GM10266 (cell line): Measurements from ENCODE around the gene C10orf62.

Experiments
- DNase-seq: peaks from one replicate; pipeline ENCODE4 v3.0.0; 2012; ENCODE audit errors: extremely low spot score
- CTCF ChIP-seq: IDR thresholded peaks from 2 replicates; pipeline ENCODE4 v1.5.1; 2012; ENCODE audit warnings: mild to moderate bottlenecking, low read depth; ENCODE audit not compliant: control insufficient read depth, insufficient read depth; ENCODE audit errors: missing control alignments

C10orf62 gene

GRCh38 chr10:97589479-97589878 lies at the start of gene C10orf62:
C10orf62 (plus strand) TSS chr10:97589721; CDS start chr10:97589898, 177 bp downstream.
- DNase-seq = no peak
- no peak for TF ChIP-seq CTCF

- DNase-seq = no peak
- no peak for TF ChIP-seq CTCF
These were observed 48.6 kb upstream of the C10orf62 start for GRCh38 chr10:97540669-97541500.

GRCh38 chr10:97542169-97543024 lies 47.1 kb upstream of the C10orf62 start:
- no peak for TF ChIP-seq CTCF
- DNase-seq = no peak

- no peak for TF ChIP-seq CTCF
- DNase-seq = no peak
These were observed 46.4 kb upstream of the C10orf62 start for GRCh38 chr10:97543025-97543546.

GRCh38 chr10:97546456-97547270 lies 42.9 kb upstream of the C10orf62 start:
- no peak for DNase-seq
- TF ChIP-seq CTCF = no peak

GRCh38 chr10:97547271-97547600 lies 42.3 kb upstream of the C10orf62 start:
- no peak for TF ChIP-seq CTCF
- DNase-seq = no peak
